HG02852 (cell line): Measurements from ENCODE around the gene PDE11A.

Experiments
- ATAC-seq: cut with Tn5 transposase; IDR thresholded peaks from one replicate; pipeline ENCODE4 v1.9.1; 2021; ENCODE audit warnings: mild to moderate bottlenecking, moderate library complexity; ENCODE audit not compliant: unreplicated experiment

The PDE11A gene

GRCh38 chr2:177606636-177607035 lies 465.9 kb downstream of the PDE11A start:
- no peak for ATAC-seq

- no peak for ATAC-seq
These were observed 468.1 kb downstream of the PDE11A start for GRCh38 chr2:177604271-177605065.

DNA sequence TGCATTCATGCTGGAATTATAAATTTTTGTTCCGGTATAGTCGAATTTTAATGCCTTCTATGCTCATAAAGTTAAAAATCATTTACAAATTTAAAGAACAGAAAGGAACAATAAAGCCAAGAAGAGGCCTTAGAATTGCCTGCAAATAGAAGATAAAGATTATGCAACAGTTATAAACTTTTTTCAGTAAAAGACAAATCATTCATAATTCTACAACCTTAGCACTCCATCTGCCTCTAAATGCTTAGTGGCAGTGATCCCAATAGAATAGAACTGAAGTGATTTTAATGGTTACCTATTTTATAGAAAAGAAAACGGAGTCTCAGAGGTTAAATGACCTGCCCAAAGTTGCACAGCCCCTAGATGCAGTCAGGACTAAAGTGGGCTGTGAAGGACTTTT lies 468.8 kb downstream of the PDE11A start:
- ATAC-seq = no peak

GRCh38 chr2:177603181-177603580 lies 469.4 kb downstream of the PDE11A start:
- no peak for ATAC-seq

DNA sequence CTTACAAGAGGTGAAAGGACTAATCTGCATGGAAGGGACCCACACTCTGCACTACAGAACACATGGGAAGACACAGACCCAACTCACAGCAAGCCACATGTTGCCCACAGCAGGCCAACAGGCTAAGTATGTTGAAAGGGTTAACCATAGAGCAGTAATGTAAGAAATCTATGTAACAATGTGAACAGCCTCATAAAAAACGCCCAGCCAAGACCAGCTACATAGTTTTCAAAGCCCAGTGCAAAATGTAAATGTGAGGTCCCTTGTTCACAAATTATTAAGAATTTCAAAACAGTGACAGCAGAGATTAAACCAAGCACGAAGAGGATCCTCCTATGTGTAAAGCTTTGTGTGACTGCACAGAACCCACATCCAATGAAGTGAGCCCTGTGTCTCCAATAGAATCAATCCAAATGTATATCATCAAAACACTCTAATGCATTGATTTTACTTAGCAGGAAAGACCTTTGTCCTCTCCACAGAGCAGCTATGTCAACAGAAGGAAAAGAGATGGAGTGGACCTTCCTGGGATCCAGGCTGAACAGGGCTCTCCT lies 469.9 kb downstream of the PDE11A start:
- no peak for ATAC-seq

GRCh38 chr2:177600917-177601316 lies 471.7 kb downstream of the PDE11A start:
- ATAC-seq = no peak

- ATAC-seq = no peak
These were observed 472.6 kb downstream of the PDE11A start for GRCh38 chr2:177599956-177600355.

GRCh38 chr2:177599139-177599688 lies 473.4 kb downstream of the PDE11A start:
- ATAC-seq = no peak

GRCh38 chr2:177598326-177599138 lies 474.0 kb downstream of the PDE11A start:
- ATAC-seq = no peak

GRCh38 chr2:177597759-177598158 lies 474.8 kb downstream of the PDE11A start:
- no peak for ATAC-seq

- ATAC-seq = no peak
These were observed 475.7 kb downstream of the PDE11A start for GRCh38 chr2:177596866-177597265.

GRCh38 chr2:177595126-177595845 lies 477.3 kb downstream of the PDE11A start:
- no peak for ATAC-seq

DNA sequence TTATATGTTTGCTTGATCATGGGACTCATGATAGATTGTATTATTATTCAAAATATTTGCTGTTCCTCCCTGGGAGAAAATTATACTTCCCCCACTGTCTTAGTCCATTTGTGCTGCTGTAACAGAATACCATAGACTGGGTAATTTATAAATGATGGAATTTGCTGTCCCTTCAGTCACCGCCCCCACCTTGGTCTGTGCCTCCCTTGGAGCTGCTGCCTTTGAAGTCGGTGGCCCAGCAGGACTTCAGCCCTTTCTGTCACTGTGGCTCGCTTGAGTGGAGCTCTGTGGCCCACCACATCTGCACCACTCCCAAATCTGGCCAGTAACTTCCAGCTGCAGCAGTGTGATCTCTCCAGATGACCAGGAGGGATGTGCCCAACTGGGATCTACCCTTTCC lies 479.2 kb downstream of the PDE11A start:
- no peak for ATAC-seq

- ATAC-seq = no peak
These were observed 479.6 kb downstream of the PDE11A start for GRCh38 chr2:177592945-177593344.

DNA sequence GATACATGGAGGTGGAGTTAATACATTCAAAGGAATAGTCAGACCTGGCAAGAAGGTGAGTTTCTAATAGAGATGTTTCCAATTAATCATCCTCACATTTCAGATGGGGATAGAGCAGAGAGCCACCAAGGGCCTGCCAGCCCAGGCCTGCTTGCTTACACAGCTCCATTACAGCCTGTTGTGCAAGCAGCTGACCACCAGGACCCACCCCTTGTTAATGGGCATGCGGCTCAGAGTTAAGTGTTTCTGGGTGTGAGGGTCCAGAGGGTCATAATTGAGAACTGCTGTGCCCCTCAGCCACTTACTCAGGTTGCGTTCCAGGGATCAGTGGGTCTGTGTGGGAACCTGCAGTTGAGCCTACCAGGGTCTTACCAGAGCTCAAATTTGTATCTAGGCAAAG lies 480.2 kb downstream of the PDE11A start:
- no peak for ATAC-seq

GRCh38 chr2:177589186-177589585 lies 483.4 kb downstream of the PDE11A start:
- ATAC-seq = no peak

GRCh38 chr2:177588671-177589070 lies 483.9 kb downstream of the PDE11A start:
- ATAC-seq = no peak

DNA sequence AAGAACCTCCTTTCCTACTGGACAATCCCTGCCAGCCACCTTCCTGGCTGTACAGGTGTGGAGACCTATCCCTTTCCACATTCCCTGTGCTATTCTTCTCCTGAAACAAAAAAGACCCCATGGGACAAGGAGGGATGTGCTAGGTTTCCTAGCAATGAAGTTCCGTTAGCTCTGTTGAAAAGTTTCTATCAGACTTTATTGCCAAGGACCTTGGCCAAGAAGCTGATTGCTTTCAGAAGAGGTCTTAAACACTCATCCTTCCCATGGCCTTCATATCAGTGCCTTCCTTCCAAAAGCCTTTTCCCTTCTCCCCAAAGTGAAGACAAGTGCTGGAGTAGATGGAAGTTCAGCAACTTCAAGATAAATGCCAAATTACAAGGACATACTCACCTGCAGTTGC lies 485.2 kb downstream of the PDE11A start:
- ATAC-seq = no peak

DNA sequence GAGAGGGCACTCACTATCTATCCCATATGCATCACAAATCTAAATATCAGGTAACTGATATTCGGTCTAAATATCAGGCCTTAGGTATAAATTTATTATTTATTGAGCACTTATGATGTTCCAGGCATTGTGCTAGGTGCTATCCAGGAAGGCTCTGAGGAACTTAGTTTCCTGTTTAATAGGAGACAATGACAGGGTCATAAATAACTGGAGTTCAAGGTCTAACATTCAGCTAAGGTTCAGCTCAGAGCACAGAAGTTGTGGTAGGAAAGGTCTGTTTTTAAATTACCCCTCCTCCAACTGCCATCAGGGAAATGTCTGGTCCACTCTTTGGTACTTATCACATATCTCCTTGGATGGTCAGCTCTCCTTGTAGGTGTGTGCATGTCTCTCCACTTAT lies 486.4 kb downstream of the PDE11A start:
- ATAC-seq = no peak

DNA sequence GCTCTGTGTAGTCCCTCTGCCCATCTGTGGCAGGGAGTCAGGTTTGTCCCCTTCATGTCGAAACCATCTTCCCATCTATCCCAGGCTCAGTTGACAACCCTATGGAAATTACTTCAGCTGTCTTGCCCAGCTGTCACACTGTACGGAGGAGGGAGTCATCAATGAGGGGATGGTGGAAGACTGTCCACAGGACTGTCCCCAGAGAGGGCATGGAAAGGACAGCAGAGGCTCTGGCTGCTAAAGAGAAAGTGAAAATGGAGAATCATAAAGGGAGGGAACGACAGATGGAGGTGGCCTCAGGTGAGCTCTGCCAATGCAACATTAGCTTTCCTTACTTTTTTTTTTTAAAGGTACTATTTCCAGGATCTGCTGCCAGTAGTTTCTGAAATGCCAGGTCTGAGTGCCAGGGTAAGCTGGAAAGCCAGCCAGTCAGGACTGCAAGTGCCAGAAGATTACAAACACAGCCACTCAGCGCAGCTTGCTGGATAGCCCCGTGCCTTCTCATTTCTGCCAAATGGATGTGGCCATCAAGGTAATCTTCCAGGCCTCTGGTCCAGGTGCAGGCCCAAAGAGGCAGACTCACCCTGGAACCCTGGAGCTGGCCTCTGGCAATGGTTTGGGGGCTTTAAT lies 487.2 kb downstream of the PDE11A start:
- no peak for ATAC-seq
